ENCODE measurements around the gene GSK3B.

GRCh38 chr3:119864476-119864875 is 229.8 kb downstream of the GSK3B start:
- TF ChIP-seq POLR2A (IDR thresholded peaks at IDR 0.05) (no peak), CTCF (IDR thresholded peaks at IDR 0.05) (no peak)
